Measurements from ENCODE around the gene RNU6-1. TPM values are rescaled to one million over a fixed set of nuclear protein-coding genes. Genes with fewer than 3 reads are reported as not detected.

Gene RNU6-1
- total and polyA plus RNA-seq, 2 experiments from 2014 or later, result not detected

DNA sequence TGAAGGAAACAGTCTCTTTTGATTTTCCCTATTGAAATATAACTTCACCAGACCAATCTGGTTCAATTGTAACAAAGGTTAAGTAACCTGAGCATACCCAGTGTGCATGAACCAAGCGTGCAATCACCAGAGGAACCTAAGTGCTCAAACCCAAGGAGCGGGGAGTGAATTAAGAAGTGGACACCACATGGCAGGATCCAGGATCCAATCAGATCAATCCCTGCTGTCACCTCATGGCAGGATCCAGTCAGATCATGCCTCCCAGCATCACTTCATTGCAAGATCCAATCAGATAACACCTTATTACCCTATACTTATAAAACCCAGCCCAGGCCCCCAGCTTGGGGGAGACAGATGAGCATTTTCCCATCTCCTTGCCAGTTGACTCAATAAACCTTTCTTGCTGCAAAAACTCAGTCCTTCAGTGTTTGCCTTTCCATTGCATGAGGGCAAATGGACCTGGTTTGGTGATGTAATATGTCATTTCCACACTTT, 38.9 kb upstream of the RNU6-1 start:
- no peak for DNase-seq (ENCODE audit: low spot score)
- TF ChIP-seq, protein P1, sequence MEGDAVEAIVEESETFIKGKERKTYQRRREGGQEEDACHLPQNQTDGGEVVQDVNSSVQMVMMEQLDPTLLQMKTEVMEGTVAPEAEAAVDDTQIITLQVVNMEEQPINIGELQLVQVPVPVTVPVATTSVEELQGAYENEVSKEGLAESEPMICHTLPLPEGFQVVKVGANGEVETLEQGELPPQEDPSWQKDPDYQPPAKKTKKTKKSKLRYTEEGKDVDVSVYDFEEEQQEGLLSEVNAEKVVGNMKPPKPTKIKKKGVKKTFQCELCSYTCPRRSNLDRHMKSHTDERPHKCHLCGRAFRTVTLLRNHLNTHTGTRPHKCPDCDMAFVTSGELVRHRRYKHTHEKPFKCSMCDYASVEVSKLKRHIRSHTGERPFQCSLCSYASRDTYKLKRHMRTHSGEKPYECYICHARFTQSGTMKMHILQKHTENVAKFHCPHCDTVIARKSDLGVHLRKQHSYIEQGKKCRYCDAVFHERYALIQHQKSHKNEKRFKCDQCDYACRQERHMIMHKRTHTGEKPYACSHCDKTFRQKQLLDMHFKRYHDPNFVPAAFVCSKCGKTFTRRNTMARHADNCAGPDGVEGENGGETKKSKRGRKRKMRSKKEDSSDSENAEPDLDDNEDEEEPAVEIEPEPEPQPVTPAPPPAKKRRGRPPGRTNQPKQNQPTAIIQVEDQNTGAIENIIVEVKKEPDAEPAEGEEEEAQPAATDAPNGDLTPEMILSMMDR (conservative IDR thresholded peaks at IDR 0.05; ENCODE audit: low read depth in 2 of 2), result no peak
- no peak for TF ChIP-seq POLR2AphosphoS5 (IDR thresholded peaks at IDR 0.05; ENCODE audit: low read depth)
- no peak for TF ChIP-seq EZH2 (IDR thresholded peaks at IDR 0.05; ENCODE audit: low read depth, unreplicated experiment)
- TF ChIP-seq, protein P2, sequence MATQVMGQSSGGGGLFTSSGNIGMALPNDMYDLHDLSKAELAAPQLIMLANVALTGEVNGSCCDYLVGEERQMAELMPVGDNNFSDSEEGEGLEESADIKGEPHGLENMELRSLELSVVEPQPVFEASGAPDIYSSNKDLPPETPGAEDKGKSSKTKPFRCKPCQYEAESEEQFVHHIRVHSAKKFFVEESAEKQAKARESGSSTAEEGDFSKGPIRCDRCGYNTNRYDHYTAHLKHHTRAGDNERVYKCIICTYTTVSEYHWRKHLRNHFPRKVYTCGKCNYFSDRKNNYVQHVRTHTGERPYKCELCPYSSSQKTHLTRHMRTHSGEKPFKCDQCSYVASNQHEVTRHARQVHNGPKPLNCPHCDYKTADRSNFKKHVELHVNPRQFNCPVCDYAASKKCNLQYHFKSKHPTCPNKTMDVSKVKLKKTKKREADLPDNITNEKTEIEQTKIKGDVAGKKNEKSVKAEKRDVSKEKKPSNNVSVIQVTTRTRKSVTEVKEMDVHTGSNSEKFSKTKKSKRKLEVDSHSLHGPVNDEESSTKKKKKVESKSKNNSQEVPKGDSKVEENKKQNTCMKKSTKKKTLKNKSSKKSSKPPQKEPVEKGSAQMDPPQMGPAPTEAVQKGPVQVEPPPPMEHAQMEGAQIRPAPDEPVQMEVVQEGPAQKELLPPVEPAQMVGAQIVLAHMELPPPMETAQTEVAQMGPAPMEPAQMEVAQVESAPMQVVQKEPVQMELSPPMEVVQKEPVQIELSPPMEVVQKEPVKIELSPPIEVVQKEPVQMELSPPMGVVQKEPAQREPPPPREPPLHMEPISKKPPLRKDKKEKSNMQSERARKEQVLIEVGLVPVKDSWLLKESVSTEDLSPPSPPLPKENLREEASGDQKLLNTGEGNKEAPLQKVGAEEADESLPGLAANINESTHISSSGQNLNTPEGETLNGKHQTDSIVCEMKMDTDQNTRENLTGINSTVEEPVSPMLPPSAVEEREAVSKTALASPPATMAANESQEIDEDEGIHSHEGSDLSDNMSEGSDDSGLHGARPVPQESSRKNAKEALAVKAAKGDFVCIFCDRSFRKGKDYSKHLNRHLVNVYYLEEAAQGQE (IDR thresholded peaks at IDR 0.05; ENCODE audit: unreplicated experiment), result no peak
- TF ChIP-seq, protein P3, sequence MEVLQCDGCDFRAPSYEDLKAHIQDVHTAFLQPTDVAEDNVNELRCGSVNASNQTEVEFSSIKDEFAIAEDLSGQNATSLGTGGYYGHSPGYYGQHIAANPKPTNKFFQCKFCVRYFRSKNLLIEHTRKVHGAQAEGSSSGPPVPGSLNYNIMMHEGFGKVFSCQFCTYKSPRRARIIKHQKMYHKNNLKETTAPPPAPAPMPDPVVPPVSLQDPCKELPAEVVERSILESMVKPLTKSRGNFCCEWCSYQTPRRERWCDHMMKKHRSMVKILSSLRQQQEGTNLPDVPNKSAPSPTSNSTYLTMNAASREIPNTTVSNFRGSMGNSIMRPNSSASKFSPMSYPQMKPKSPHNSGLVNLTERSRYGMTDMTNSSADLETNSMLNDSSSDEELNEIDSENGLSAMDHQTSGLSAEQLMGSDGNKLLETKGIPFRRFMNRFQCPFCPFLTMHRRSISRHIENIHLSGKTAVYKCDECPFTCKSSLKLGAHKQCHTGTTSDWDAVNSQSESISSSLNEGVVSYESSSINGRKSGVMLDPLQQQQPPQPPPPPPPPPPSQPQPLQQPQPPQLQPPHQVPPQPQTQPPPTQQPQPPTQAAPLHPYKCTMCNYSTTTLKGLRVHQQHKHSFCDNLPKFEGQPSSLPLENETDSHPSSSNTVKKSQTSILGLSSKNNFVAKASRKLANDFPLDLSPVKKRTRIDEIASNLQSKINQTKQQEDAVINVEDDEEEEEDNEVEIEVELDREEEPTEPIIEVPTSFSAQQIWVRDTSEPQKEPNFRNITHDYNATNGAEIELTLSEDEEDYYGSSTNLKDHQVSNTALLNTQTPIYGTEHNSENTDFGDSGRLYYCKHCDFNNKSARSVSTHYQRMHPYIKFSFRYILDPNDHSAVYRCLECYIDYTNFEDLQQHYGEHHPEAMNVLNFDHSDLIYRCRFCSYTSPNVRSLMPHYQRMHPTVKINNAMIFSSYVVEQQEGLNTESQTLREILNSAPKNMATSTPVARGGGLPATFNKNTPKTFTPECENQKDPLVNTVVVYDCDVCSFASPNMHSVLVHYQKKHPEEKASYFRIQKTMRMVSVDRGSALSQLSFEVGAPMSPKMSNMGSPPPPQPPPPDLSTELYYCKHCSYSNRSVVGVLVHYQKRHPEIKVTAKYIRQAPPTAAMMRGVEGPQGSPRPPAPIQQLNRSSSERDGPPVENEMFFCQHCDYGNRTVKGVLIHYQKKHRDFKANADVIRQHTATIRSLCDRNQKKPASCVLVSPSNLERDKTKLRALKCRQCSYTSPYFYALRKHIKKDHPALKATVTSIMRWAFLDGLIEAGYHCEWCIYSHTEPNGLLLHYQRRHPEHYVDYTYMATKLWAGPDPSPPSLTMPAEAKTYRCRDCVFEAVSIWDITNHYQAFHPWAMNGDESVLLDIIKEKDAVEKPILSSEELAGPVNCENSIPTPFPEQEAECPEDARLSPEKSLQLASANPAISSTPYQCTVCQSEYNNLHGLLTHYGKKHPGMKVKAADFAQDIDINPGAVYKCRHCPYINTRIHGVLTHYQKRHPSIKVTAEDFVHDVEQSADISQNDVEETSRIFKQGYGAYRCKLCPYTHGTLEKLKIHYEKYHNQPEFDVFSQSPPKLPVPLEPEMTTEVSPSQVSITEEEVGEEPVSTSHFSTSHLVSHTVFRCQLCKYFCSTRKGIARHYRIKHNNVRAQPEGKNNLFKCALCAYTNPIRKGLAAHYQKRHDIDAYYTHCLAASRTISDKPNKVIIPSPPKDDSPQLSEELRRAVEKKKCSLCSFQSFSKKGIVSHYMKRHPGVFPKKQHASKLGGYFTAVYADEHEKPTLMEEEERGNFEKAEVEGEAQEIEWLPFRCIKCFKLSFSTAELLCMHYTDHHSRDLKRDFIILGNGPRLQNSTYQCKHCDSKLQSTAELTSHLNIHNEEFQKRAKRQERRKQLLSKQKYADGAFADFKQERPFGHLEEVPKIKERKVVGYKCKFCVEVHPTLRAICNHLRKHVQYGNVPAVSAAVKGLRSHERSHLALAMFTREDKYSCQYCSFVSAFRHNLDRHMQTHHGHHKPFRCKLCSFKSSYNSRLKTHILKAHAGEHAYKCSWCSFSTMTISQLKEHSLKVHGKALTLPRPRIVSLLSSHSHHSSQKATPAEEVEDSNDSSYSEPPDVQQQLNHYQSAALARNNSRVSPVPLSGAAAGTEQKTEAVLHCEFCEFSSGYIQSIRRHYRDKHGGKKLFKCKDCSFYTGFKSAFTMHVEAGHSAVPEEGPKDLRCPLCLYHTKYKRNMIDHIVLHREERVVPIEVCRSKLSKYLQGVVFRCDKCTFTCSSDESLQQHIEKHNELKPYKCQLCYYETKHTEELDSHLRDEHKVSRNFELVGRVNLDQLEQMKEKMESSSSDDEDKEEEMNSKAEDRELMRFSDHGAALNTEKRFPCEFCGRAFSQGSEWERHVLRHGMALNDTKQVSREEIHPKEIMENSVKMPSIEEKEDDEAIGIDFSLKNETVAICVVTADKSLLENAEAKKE (CRISPR knock-in tag; IDR thresholded peaks at IDR 0.05), result no peak
- TF ChIP-seq STAT1 (IDR thresholded peaks at IDR 0.05; ENCODE audit: unreplicated experiment), result no peak
- no peak for TF ChIP-seq NANOG (IDR thresholded peaks at IDR 0.05; ENCODE audit: borderline replicate concordance)
- TF ChIP-seq, protein P4, sequence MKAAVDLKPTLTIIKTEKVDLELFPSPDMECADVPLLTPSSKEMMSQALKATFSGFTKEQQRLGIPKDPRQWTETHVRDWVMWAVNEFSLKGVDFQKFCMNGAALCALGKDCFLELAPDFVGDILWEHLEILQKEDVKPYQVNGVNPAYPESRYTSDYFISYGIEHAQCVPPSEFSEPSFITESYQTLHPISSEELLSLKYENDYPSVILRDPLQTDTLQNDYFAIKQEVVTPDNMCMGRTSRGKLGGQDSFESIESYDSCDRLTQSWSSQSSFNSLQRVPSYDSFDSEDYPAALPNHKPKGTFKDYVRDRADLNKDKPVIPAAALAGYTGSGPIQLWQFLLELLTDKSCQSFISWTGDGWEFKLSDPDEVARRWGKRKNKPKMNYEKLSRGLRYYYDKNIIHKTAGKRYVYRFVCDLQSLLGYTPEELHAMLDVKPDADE (IDR thresholded peaks at IDR 0.05), result no peak
- TF ChIP-seq CREB1 (CRISPR knock-in tag; IDR thresholded peaks at IDR 0.05; ENCODE audit: low read depth), result no peak
- no peak for TF ChIP-seq ZNF114 (CRISPR knock-in tag; IDR thresholded peaks at IDR 0.05)
- TF ChIP-seq JUNB (IDR thresholded peaks at IDR 0.05; ENCODE audit: unreplicated experiment), result no peak
- TF ChIP-seq ZNF331 (CRISPR knock-in tag; IDR thresholded peaks at IDR 0.05; ENCODE audit: low read depth), result no peak
- TF ChIP-seq EZH2phosphoT487 (IDR thresholded peaks at IDR 0.05; ENCODE audit: unreplicated experiment), result no peak
- Histone ChIP-seq H3K27me3 (ENCODE audit: insufficient read depth) (no peaks in the 10 kb centered on the region), H3K79me2 (replicated peaks; ENCODE audit: insufficient read depth) (no peaks in the 10 kb centered on the region), H3F3A (replicated peaks; ENCODE audit: low read depth) (no peaks in the 10 kb centered on the region), H4K20me1 (replicated peaks; ENCODE audit: insufficient read depth) (no peaks in the 10 kb centered on the region), H3K4me3 (no peak overlapping the region), H2AFZ (no peak overlapping the region), H3K27ac (ENCODE audit: low read depth) (no peak overlapping the region), H3K4me1 (ENCODE audit: insufficient read depth) (peaks cover 12% of the 10 kb centered on the region), H3K9me2 (ENCODE audit: insufficient read depth) (no peaks in the 10 kb centered on the region), H3K36me3 (ENCODE audit: insufficient read depth) (no peaks in the 10 kb centered on the region), H3K4me2 (no peak overlapping the region)
- H3K27me3 Mint-ChIP-seq (ENCODE audit: insufficient read depth, low read depth, poor library complexity), result no peaks in the 10 kb centered on the region
- no peaks in the 10 kb centered on the region for H3K36me3 Mint-ChIP-seq (ENCODE audit: low read depth)
- no peak overlapping the region for H3K27ac Mint-ChIP-seq
- H3K9me3 Mint-ChIP-seq, result 0 out of 3 replicates have a peak, but pooled peaks cover under 1% of the 10 kb centered on the region
- ATAC-seq, result no peak
- no peak overlapping the region for H3K4me3 Mint-ChIP-seq
- peaks cover 15% of the 10 kb centered on the region for H3K4me1 Mint-ChIP-seq

Data from GM23338 (cell line).